ENCODE data around the gene LRRC1.
"Not testable (repeated sequence)": the region's sequence is repeated elsewhere in the genome, so short reads cannot be mapped to it uniquely, and the experiment has no call there.

The LRRC1 gene

GRCh38 chr6:53793318-53794136, 1.3 kb upstream of the LRRC1 start:
- ATAC-seq: peak; percentile 26 to 42

GRCh38 chr6:53794137-53794719, 577 bp upstream of the LRRC1 start:
- peak; percentile 42 to 44 for ATAC-seq

GRCh38 chr6:53795340-53795701, 516 bp downstream of the LRRC1 start:
- no peak for ATAC-seq

- no peak for ATAC-seq
Measured at GRCh38 chr6:53795702-53796450, 1.1 kb downstream of the LRRC1 start.

GRCh38 chr6:53796451-53796780, 1.6 kb downstream of the LRRC1 start:
- ATAC-seq: no peak

GRCh38 chr6:53796791-53797190, 2.0 kb downstream of the LRRC1 start:
- no peak for ATAC-seq

DNA sequence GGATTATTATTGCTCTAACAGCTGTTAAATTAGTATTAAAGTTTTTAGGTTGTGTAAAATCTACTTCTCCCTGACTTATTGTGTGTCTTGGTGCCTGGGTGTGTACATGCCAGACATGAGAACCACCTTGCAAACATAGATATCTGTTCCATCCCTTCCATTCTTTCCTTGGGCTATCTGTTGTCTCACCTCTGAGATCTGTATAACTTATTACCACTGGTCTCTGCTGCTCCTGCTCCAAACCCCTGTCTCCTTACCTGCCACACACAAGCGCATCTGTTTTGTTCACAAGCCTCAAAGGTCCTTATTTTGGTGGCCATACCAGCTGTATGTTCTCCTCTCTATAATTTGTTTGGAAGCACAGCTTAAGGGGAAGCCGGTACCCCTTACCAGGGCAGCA, 2.5 kb downstream of the LRRC1 start:
- ATAC-seq: no peak

DNA sequence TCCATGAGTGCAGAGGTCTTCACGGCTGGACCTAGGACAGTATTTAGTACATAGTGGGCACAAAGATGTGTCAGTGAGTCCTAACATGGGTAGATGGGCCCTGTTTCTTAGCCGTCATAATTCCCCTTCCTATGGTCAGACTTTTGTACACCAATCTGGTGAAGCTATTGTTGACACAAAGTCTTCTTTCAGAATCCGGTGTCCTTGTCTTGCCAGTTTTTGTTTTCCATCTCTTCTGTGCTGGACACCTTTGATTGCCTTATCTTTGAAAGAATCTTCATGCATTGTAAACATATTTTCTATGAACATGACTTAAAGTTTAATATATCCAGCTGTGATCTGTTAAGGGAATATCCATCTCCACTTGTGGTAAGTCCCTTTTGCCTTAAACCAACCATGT, 4.5 kb downstream of the LRRC1 start:
- no peak for ATAC-seq

DNA sequence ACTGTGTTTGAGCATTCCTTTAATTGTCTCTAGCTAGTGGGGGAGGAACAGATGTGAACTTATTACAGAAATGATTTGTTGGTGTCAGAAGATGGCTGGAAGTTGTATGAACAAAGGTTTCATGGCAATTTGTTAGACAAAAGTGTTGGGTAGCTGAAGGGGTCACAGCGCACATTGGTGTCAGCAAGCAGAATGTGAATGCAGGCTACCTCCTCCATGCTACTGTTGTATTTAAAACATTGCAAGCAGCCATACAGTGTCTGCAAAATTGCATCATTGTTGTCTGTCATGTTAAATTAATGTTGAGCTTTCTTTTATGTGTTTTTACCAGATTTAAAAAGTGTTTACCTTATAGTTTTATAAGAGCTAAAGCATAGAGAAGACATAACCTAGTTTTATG, 6.2 kb downstream of the LRRC1 start:
- ATAC-seq: no peak

DNA sequence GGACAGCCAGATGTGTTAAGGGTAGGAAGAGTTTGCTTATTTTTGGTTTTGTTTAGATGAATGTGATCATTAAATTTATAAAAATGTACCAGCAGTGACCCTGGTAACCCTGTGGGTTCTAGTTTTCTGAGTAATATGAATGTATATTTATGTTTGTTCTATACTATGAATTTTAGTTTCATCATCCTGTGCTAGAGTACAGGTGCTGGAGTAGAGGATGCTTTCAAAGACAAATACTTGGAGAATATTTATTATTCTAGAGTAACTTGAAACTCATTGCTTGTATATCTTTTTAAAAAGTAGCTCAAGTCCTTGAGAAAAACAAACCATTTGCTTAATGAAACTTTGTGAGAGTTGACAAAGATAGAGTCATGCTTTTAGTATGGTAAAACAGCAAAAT, 7.8 kb downstream of the LRRC1 start:
- ATAC-seq: no peak

- no peak for ATAC-seq
Measured at GRCh38 chr6:53803081-53803860, 8.5 kb downstream of the LRRC1 start.

DNA sequence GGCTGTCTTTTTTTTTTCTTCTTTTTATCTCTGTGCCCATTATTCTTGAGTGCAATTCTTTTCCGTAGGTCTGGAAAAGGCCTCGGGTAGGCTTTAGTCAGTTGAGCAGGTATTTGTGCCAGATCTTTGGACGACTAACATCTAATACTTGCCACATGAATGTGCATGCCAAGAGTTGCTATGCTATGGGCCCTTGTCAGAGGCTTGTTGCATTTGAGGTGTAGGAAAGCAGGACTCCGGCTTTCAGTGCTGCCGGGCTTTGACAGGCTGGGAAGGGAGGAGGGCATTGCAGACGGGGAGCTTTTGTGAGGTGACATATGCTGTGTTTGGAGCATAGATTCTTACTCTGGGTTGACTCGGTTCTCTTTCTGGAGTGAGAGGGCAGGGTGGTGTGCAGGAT, 10.2 kb downstream of the LRRC1 start:
- ATAC-seq: no peak

GRCh38 chr6:53805725-53806124, 10.9 kb downstream of the LRRC1 start:
- ATAC-seq: no peak

DNA sequence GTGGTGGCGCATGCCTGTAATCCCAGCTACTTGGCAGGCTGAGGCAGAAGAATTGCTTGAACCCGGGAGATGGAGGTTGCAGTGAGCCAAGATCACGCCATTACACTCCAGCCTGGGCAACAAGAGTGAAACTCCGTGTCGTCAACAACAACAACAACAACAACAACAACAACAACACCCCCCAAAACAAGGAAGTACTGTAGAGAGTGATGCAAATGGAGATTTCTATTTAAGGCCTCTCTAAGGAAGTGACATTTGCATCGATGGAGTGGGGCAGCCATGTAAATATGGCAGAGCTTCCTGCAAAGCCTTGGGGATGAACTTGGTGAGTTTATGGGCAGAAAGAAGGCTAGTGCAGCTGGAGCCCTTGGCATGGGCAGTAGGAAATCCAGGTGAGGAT, 12.8 kb downstream of the LRRC1 start:
- ATAC-seq: not testable (repeated sequence)

GRCh38 chr6:53808302-53808881, 13.6 kb downstream of the LRRC1 start:
- ATAC-seq: no peak

DNA sequence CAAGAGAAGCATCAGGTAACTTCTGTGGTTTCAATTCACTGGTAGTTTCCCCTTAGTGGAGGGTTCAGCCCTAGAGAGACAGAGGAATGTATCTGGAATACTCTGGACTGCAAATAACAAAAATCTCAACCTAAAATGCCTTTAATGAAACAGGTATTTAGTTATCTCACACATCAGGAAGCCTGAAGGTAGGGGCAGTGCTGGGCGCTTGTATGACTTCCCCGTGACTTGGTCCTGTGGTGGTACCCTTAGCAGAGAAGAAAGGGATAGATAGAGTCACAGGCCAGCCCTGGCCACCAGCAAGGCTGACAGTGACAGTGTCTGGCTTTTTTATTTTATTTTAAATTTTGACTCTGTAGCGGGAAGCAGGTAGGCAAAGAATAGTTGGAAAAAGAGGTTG, 14.9 kb downstream of the LRRC1 start:
- no peak for ATAC-seq

DNA sequence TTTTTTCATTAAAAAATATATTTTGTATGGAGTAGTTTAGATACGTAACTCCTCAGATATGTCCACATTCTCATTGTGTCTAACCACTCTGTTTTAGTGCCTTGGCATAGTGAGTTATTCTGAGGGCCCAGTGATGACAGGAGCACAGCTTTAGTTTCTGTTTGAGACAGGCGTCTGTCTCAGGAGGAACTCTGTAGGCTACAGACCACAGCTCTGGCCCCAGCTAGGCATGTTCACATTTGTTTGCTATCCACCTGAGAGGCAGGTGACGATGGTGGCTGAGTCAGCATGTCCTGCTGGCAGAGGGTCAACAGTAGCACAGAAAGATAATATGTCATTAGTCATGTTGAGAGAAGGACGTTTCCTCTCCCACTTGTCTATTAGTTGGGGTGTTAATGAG, 16.3 kb downstream of the LRRC1 start:
- ATAC-seq: peak in 1 of 2 donors; percentile 36

DNA sequence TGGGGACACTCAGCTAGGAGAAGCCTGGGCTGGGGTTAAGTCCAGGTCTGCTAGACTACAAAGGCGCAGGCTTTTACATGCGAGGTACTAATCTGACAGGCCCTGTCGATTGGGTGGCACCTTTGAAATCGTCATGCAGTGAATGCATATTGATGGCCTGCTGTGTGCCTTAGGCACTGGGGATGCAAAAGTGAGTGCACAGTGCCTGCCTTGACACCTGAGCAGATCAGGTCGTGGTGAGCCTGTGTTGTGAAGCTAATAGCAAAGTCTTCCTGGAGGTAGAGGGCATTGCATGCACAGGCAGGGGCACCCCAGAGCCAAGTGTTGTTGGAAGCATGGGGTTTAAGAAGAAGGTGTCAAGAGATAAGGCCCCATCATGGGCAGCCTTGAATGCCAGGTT, 16.9 kb downstream of the LRRC1 start:
- no peak for ATAC-seq

DNA sequence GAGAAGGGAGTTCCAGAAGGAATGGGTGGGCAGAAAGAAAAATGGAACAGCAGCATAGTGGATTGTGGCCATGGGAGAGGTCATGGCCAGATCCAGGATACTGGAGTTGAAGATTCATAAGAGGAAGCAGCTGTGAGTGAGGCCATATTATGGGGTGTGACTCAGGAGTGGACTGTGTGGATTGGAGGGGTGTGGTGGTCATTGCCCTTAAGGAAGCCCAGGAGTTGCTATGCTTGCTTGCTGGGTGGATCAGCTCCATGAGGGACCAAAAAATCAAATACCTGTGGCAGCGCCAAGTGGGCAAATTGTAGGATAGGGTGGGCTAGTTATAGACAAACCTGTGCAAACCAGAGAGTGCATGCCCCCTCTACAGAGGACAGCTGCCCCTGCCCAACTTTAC, 18.3 kb downstream of the LRRC1 start:
- no peak for ATAC-seq

DNA sequence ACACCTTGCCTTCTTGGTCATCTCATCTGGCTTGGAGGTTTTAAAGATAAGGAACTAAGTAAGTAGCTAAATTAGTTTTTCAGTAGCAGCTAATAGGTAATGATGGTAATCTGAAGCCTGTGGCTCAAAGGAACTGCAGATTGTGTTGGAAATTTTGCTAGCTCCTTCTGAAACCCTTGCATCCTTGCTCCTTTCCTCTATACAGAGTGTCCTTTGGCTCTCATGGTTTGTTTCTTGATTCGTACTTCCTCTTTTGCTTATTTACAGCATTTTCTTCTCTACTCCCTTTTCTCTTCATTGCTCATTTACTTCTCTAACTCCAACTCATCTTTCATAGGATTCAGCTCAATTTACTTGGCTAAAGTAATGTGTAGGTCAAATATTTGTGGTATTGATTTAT, 19.0 kb downstream of the LRRC1 start:
- ATAC-seq: no peak

- no peak for ATAC-seq
Measured at GRCh38 chr6:53814353-53814752, 19.5 kb downstream of the LRRC1 start.

- no peak for ATAC-seq
Measured at GRCh38 chr6:53815381-53816119, 20.7 kb downstream of the LRRC1 start.
